Prostate gland (tissue), 2 donors: ENCODE data around the gene RASSF8.

Experiments
- CTCF ChIP-seq, 4 experiments: fragments of 200-600 bp in 2 of 4; fragments of 450-650 bp in 2 of 4; sonication (generic) in 2 of 4; IDR thresholded peaks; 1 replicate in 3 of 4; 2 replicates in 1 of 4; pipeline ENCODE4 v1.5.1; 2016 to 2019; ENCODE audit warnings: antibody characterized with exemption in 4 of 4, mild to moderate bottlenecking in 2 of 4, moderate library complexity in 2 of 4
- POLR2A ChIP-seq: fragments of 450-650 bp; IDR thresholded peaks from one replicate; pipeline ENCODE4 v1.6.1; 2016; ENCODE audit warnings: antibody characterized with exemption, mild to moderate bottlenecking
- POLR2AphosphoS5 ChIP-seq: sonication (generic); formaldehyde crosslinking; IDR thresholded peaks from one replicate; pipeline ENCODE4 v1.6.1; 2017; ENCODE audit warnings: antibody characterized with exemption

GRCh38 chr12:26042645-26043044 is 84.2 kb downstream of the RASSF8 start:
- TF ChIP-seq CTCF (IDR thresholded peaks at IDR 0.05) (no peak), POLR2AphosphoS5 (no peak), POLR2A (no peak)
